ENCODE measurements around the gene PARD3. TPM values are rescaled to one million over a fixed set of nuclear protein-coding genes. Genes with fewer than 3 reads are reported as not detected.
A peak's percentile ranks its signal among the peaks of the same experiment; 100 is the strongest.

PARD3 gene
- total and polyA plus RNA-seq, 2 donors from 2014 or later: 21.1 to 47.5 TPM

DNA sequence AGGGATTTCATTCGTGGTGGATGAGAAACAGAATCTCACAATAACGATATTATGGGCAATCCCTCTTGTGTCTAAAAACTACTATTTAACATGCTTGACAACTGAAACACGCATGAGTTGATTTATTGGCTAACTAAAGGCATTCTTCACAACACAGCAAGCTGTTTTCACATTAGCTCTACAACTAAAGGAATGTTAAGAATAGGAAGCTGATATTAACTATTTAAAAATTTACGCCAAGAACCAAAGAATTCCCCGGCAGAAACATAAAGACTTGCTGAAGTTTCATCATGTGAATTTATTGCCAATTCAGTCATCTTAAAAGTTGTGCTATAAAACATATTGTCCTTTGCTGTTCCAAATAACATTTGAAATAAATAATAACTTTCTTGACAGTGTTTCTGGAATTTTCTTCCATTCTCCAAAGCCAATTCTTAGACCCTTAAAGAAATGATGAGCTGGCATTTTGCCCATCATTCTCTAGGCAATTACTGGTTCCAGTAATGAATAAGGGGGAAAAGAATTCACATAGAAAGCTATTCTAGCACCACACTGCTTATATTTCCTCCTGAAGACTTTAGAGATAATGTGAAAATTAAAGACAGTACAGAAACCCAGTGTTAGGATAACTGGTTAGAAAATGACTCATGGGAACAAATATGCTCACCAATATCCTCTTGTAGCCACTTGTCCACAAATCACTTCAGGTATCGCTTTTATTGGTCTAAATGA is 233.1 kb downstream of the PARD3 start:
- no peak for FAIRE-seq
- Histone ChIP-seq H3K9me3 (ENCODE audit: control insufficient read depth in 2 of 3, insufficient read depth in 1 of 3, low read length in 3 of 3) (no peaks in the 10 kb centered on the region), H3K4me3 (ENCODE audit: low read length in 3 of 3) (no peak overlapping the region), H3K27ac (ENCODE audit: low read depth in 2 of 2, low read length in 2 of 2) (no peak overlapping the region), H3K27me3 (ENCODE audit: control insufficient read depth, insufficient read depth, low read length) (no peaks in the 10 kb centered on the region), H3K36me3 (ENCODE audit: control insufficient read depth in 2 of 3, insufficient read depth in 3 of 3, low read length in 3 of 3) (no peaks in the 10 kb centered on the region), H3K4me1 (ENCODE audit: control insufficient read depth in 2 of 3, insufficient read depth in 2 of 3, low read depth in 1 of 3, low read length in 3 of 3) (peaks cover 0 to 3% (median 0%) of the 10 kb centered on the region in 3 donors), H3K9ac (ENCODE audit: low read length in 3 of 3) (no peak overlapping the region)
- DNase-seq: peak in 2 of 5 donors; percentile 49 to 60
- TF ChIP-seq, protein P1, sequence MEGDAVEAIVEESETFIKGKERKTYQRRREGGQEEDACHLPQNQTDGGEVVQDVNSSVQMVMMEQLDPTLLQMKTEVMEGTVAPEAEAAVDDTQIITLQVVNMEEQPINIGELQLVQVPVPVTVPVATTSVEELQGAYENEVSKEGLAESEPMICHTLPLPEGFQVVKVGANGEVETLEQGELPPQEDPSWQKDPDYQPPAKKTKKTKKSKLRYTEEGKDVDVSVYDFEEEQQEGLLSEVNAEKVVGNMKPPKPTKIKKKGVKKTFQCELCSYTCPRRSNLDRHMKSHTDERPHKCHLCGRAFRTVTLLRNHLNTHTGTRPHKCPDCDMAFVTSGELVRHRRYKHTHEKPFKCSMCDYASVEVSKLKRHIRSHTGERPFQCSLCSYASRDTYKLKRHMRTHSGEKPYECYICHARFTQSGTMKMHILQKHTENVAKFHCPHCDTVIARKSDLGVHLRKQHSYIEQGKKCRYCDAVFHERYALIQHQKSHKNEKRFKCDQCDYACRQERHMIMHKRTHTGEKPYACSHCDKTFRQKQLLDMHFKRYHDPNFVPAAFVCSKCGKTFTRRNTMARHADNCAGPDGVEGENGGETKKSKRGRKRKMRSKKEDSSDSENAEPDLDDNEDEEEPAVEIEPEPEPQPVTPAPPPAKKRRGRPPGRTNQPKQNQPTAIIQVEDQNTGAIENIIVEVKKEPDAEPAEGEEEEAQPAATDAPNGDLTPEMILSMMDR (IDR thresholded peaks at IDR 0.05; ENCODE audit: borderline replicate concordance, extremely low read depth, insufficient read depth): no peak
- intact Hi-C loops (cut with DNase I): no loop called here

DNA sequence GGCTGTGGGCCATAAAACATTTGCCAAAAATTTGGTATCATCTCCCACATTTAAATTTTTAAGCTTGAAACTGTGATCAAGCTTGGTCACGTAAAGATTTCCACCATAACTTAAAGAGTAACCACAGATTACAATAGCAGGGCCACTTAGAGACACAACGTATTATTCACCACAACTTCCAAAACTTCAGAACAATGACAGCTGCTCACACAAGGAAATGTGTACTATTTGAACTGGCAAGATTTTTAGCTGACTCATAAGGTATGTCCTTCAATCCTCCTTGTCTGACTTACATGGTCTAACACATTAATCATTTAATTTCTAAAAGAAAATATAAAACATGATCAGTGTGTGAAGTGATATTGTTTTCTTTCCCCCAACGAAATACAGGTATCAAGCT is 234.5 kb downstream of the PARD3 start:
- H3K9me3 ChIP-seq (ENCODE audit: control insufficient read depth in 2 of 3, insufficient read depth in 1 of 3, low read length in 3 of 3): no peaks in the 10 kb centered on the region
- no peaks in the 10 kb centered on the region for H3K36me3 ChIP-seq (ENCODE audit: control insufficient read depth in 2 of 3, insufficient read depth in 3 of 3, low read length in 3 of 3)
- TF ChIP-seq, protein P1 (IDR thresholded peaks at IDR 0.05; ENCODE audit: borderline replicate concordance, extremely low read depth, insufficient read depth): no peak
- no peaks in the 10 kb centered on the region for H3K27me3 ChIP-seq (ENCODE audit: control insufficient read depth, insufficient read depth, low read length)
- H3K27ac ChIP-seq (ENCODE audit: low read depth in 2 of 2, low read length in 2 of 2): no peak overlapping the region
- FAIRE-seq: peak; percentile 53
- DNase-seq: no peak
- H3K9ac ChIP-seq (ENCODE audit: low read length in 3 of 3): no peak overlapping the region
- no peak overlapping the region for H3K4me3 ChIP-seq (ENCODE audit: low read length in 3 of 3)
- peaks cover 0 to 3% (median 0%) of the 10 kb centered on the region in 3 donors for H3K4me1 ChIP-seq (ENCODE audit: control insufficient read depth in 2 of 3, insufficient read depth in 2 of 3, low read depth in 1 of 3, low read length in 3 of 3)
- intact Hi-C loops (cut with DNase I): no loop called here

DNA sequence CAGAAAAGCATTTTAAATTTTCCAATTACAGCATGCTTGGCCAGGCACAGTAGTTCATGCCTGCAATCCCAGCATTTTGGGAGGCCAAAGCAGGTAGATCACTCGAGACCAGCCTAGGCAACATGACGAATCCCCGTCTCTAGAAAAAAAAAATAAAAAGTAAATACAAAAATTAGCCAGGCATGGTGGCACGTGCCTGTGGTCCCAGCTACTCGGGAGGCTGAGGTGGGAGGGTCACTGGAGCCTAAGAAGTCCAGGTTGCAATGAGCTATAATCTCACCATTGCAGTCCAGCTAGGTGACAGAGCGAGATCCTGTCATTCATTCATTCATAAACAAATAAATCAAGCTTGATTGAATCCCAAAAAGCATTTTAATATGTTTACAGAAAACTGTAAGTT is 234.9 kb downstream of the PARD3 start:
- no peak for FAIRE-seq
- H3K27ac ChIP-seq (ENCODE audit: low read depth in 2 of 2, low read length in 2 of 2): no peak overlapping the region

More for the DNA sequence above, 234.9 kb downstream of the PARD3 start:
- H3K4me1 ChIP-seq (ENCODE audit: control insufficient read depth in 2 of 3, insufficient read depth in 2 of 3, low read depth in 1 of 3, low read length in 3 of 3): peaks cover 0 to 3% (median 0%) of the 10 kb centered on the region in 3 donors
- TF ChIP-seq, protein P1 (IDR thresholded peaks at IDR 0.05; ENCODE audit: borderline replicate concordance, extremely low read depth, insufficient read depth): no peak
- no peak for DNase-seq
- H3K4me3 ChIP-seq (ENCODE audit: low read length in 3 of 3): no peak overlapping the region
- H3K9me3 ChIP-seq (ENCODE audit: control insufficient read depth in 2 of 3, insufficient read depth in 1 of 3, low read length in 3 of 3): no peaks in the 10 kb centered on the region
- H3K27me3 ChIP-seq (ENCODE audit: control insufficient read depth, insufficient read depth, low read length): no peaks in the 10 kb centered on the region
- intact Hi-C loops (cut with DNase I): no loop called here
- H3K36me3 ChIP-seq (ENCODE audit: control insufficient read depth in 2 of 3, insufficient read depth in 3 of 3, low read length in 3 of 3): no peaks in the 10 kb centered on the region
- no peak overlapping the region for H3K9ac ChIP-seq (ENCODE audit: low read length in 3 of 3)

All from kidney (tissue), 14 donors.